Upper lobe of right lung (tissue), 1 donor: ENCODE data around the gene SLC1A2. TPM values are rescaled to one million over a fixed set of nuclear protein-coding genes. Genes with fewer than 3 reads are reported as not detected.

Experiments used
- ATAC-seq: fragments of 200-7000 bp; cut with Tn5 transposase; one replicate; pipeline ENCODE4 v1.9.1; 2020; ENCODE audit warnings: mild to moderate bottlenecking, moderate library complexity
- DNase-seq: peaks from one replicate; pipeline ENCODE4 v3.0.0-alpha.2; 2020
- H3K27ac ChIP-seq: fragments of 200-600 bp; one replicate; pipeline ENCODE4 v1.8.0; 2022
- H3K27me3 ChIP-seq: fragments of 200-600 bp; one replicate; pipeline ENCODE4 v1.8.0; 2022; ENCODE audit warnings: mild to moderate bottlenecking
- H3K36me3 ChIP-seq: fragments of 200-600 bp; one replicate; pipeline ENCODE4 v1.8.0; 2022
- H3K4me1 ChIP-seq: fragments of 200-600 bp; one replicate; pipeline ENCODE4 v1.8.0; 2022
- H3K4me3 ChIP-seq: fragments of 200-600 bp; one replicate; pipeline ENCODE4 v1.8.0; 2022; ENCODE audit warnings: mild to moderate bottlenecking
- H3K9me3 ChIP-seq: fragments of 200-600 bp; one replicate; pipeline ENCODE4 v1.8.0; 2022
- CTCF ChIP-seq: fragments of 200-600 bp; IDR thresholded peaks from one replicate; pipeline ENCODE4 v1.8.0; 2022; ENCODE audit warnings: antibody characterized with exemption
- intact Hi-C: fragments of 100-400 bp; cut with DNase I; formaldehyde crosslinking; loops from one replicate; pipeline ENCODE4 v1.11.0; 2022
- total RNA-seq: library from RNA; stranded (reverse); fragmentation: NEBNext Ultra II Directional; extraction: Animal tissue kit (Norgen Biotek cat#: 25700); gene quantifications from one replicate; pipeline ENCODE4 v1.2.1, GENCODE V29; 2021
- donor health status: DM: no; HTN: yes; CAD: no; lungs with severe emphysema.

The SLC1A2 gene
- total RNA-seq, 1 donor from 2014 or later = 2.5 TPM

GRCh38 chr11:35327829-35328228, 91.5 kb downstream of the SLC1A2 start:
- no peak for DNase-seq
- TF ChIP-seq CTCF = no peak
- intact Hi-C loops = no loop called here

GRCh38 chr11:35326266-35326879, 93.0 kb downstream of the SLC1A2 start:
- intact Hi-C loops = no loop called here
- no peak overlapping the region for H3K4me3 ChIP-seq
- H3K36me3 ChIP-seq = no peaks in the 10 kb centered on the region
- no peak for TF ChIP-seq CTCF
- H3K27ac ChIP-seq = no peak overlapping the region
- DNase-seq = no peak
- H3K4me1 ChIP-seq = peaks cover 3% of the 10 kb centered on the region
- no peaks in the 10 kb centered on the region for H3K27me3 ChIP-seq
- H3K9me3 ChIP-seq = no peaks in the 10 kb centered on the region
- ATAC-seq = no peak

More at GRCh38 chr11:35327829-35328228, 91.5 kb downstream of the SLC1A2 start:
- H3K9me3 ChIP-seq = no peaks in the 10 kb centered on the region
- no peaks in the 10 kb centered on the region for H3K36me3 ChIP-seq
- H3K4me3 ChIP-seq = no peak overlapping the region
- H3K27me3 ChIP-seq = no peaks in the 10 kb centered on the region
- ATAC-seq = no peak
- peaks cover 3% of the 10 kb centered on the region for H3K4me1 ChIP-seq
- no peak overlapping the region for H3K27ac ChIP-seq

- ATAC-seq (no peak), DNase-seq (no peak)
- Histone ChIP-seq H3K9me3 (no peaks in the 10 kb centered on the region), H3K4me3 (no peak overlapping the region), H3K36me3 (no peaks in the 10 kb centered on the region), H3K27me3 (no peaks in the 10 kb centered on the region), H3K27ac (no peak overlapping the region), H3K4me1 (no peaks in the 10 kb centered on the region)
- TF ChIP-seq CTCF = no peak
- intact Hi-C loops = no loop called here
Observed at GRCh38 chr11:35324981-35325380, 94.4 kb downstream of the SLC1A2 start.

GRCh38 chr11:35324183-35324886, 95.0 kb downstream of the SLC1A2 start:
- H3K4me1 ChIP-seq = no peaks in the 10 kb centered on the region

GRCh38 chr11:35323076-35323868, 96.1 kb downstream of the SLC1A2 start:
- ATAC-seq (no peak), DNase-seq (no peak)
- Histone ChIP-seq H3K36me3 (no peaks in the 10 kb centered on the region), H3K9me3 (no peaks in the 10 kb centered on the region), H3K27me3 (no peaks in the 10 kb centered on the region), H3K27ac (no peak overlapping the region), H3K4me3 (no peak overlapping the region), H3K4me1 (no peaks in the 10 kb centered on the region)
- TF ChIP-seq CTCF = no peak
- intact Hi-C loops = no loop called here

More at GRCh38 chr11:35324183-35324886, 95.0 kb downstream of the SLC1A2 start:
- TF ChIP-seq CTCF = no peak
- no peak for ATAC-seq
- Histone ChIP-seq H3K4me3 (no peak overlapping the region), H3K9me3 (no peaks in the 10 kb centered on the region), H3K27ac (no peak overlapping the region), H3K36me3 (no peaks in the 10 kb centered on the region), H3K27me3 (no peaks in the 10 kb centered on the region)
- no peak for DNase-seq
- intact Hi-C loops = no loop called here
